ENCODE measurements around the gene PRSS2. TPM values are rescaled to one million over a fixed set of nuclear protein-coding genes. Genes with fewer than 3 reads are reported as not detected.

PRSS2 gene
- total RNA-seq, 1 experiment from 2014 or later: 27.6 TPM

GRCh38 chr7:142788303-142789289 lies 17.8 kb downstream of the PRSS2 start:
- CTCF ChIA-PET: interaction anchor here (1.1 to 2.3 kb wide), 4 partner anchors 23 to 231 kb away, joined by 3 to 5 read pairs (median 4); no protein-coding TSS in a partner anchor
- H3K36me3 Mint-ChIP-seq: no peaks in the 10 kb centered on the region

More at GRCh38 chr7:142788303-142789289, 17.8 kb downstream of the PRSS2 start:
- Mint-ChIP-seq H3K27me3 (ENCODE audit: low read depth) (peaks cover 7% of the 10 kb centered on the region), H3K4me1 (peaks cover 8% of the 10 kb centered on the region), H3K4me3 (no peak overlapping the region), H3K9me3 (no peaks in the 10 kb centered on the region), H3K27ac (no peak overlapping the region)
- DNase-seq (ENCODE audit: low spot score) (no peak), ATAC-seq (no peak)
- TF ChIP-seq IRF1 (CRISPR knock-in tag; IDR thresholded peaks at IDR 0.05): no peak
- TF ChIP-seq ERG (CRISPR knock-in tag; IDR thresholded peaks at IDR 0.05): no peak
- TF ChIP-seq ZBTB21 (CRISPR knock-in tag; IDR thresholded peaks at IDR 0.05; ENCODE audit: borderline replicate concordance): no peak
- no peak for TF ChIP-seq PRRX2 (CRISPR knock-in tag; IDR thresholded peaks at IDR 0.05)
- TF ChIP-seq TP53 (CRISPR knock-in tag; IDR thresholded peaks at IDR 0.05): no peak
- TF ChIP-seq GRHL2 (CRISPR knock-in tag; IDR thresholded peaks at IDR 0.05; ENCODE audit: insufficient replicate concordance, severe bottlenecking): no peak
- TF ChIP-seq EMX1 (CRISPR knock-in tag; IDR thresholded peaks at IDR 0.05): no peak
- no peak for TF ChIP-seq IRF2 (CRISPR knock-in tag; IDR thresholded peaks at IDR 0.05; ENCODE audit: borderline replicate concordance, low read depth)
- no peak for TF ChIP-seq NR1H2 (CRISPR knock-in tag; IDR thresholded peaks at IDR 0.05)
- no peak for TF ChIP-seq ZNF317 (CRISPR knock-in tag; IDR thresholded peaks at IDR 0.05; ENCODE audit: borderline replicate concordance, low read depth)
- TF ChIP-seq ZNF416 (CRISPR knock-in tag; IDR thresholded peaks at IDR 0.05): no peak
- no peak for TF ChIP-seq ZBTB43 (CRISPR knock-in tag; IDR thresholded peaks at IDR 0.05)
- TF ChIP-seq SOX15 (CRISPR knock-in tag; IDR thresholded peaks at IDR 0.05): no peak
- no peak for TF ChIP-seq USF1 (CRISPR knock-in tag; IDR thresholded peaks at IDR 0.05)
- TF ChIP-seq CDX4 (CRISPR knock-in tag; IDR thresholded peaks at IDR 0.05; ENCODE audit: borderline replicate concordance): no peak
- no peak for TF ChIP-seq KAT7 (CRISPR knock-in tag; IDR thresholded peaks at IDR 0.05; ENCODE audit: borderline replicate concordance)
- no peak for TF ChIP-seq ZNF281 (CRISPR knock-in tag; IDR thresholded peaks at IDR 0.05)
- TF ChIP-seq MXD4 (CRISPR knock-in tag; IDR thresholded peaks at IDR 0.05; ENCODE audit: borderline replicate concordance): no peak
- no peak for TF ChIP-seq ATF6 (CRISPR knock-in tag; IDR thresholded peaks at IDR 0.05)
- POLR2A ChIA-PET: no interaction called here
